Neural progenitor cell (in vitro differentiated cells): ENCODE results near the gene CDC42EP5. TPM values are rescaled to one million over a fixed set of nuclear protein-coding genes. Genes with fewer than 3 reads are reported as not detected.
"Not testable (repeated sequence)": the region's sequence is repeated elsewhere in the genome, so short reads cannot be mapped to it uniquely, and the experiment has no call there.

ENCODE experiments used
- DNase-seq: peaks from one replicate; pipeline ENCODE4 v3.0.0-alpha.2; 2016; ENCODE audit warnings: low spot score
- H2AFZ ChIP-seq: fragments of 200-600 bp; sonication (generic); replicated peaks from 2 replicates; pipeline ENCODE4 v1.6.1; 2016; ENCODE audit warnings: antibody characterized with exemption
- H3F3A ChIP-seq: fragments of 200-600 bp; sonication (generic); 2 replicates; pipeline ENCODE4 v1.6.1; 2016; ENCODE audit warnings: antibody characterized with exemption, low read depth
- H3K27ac ChIP-seq: fragments of 200-600 bp; sonication (generic); 2 replicates; pipeline ENCODE4 v1.5.1; 2016; ENCODE audit warnings: mild to moderate bottlenecking
- H3K27me3 ChIP-seq: fragments of 200-600 bp; sonication (generic); 2 replicates; pipeline ENCODE4 v1.6.1; 2016; ENCODE audit warnings: mild to moderate bottlenecking, moderate library complexity
- H3K36me3 ChIP-seq: fragments of 200-600 bp; sonication (generic); 2 replicates; pipeline ENCODE4 v1.5.1; 2016
- H3K4me1 ChIP-seq: fragments of 200-600 bp; sonication (generic); 2 replicates; pipeline ENCODE4 v1.6.1; 2016; ENCODE audit warnings: mixed run types
- H3K4me2 ChIP-seq: fragments of 200-600 bp; sonication (generic); 2 replicates; pipeline ENCODE4 v1.6.1; 2016
- H3K4me3 ChIP-seq: fragments of 200-600 bp; sonication (generic); 2 replicates; pipeline ENCODE4 v1.5.1; 2016
- H3K79me2 ChIP-seq: fragments of 200-600 bp; sonication (generic); 2 replicates; pipeline ENCODE4 v1.6.1; 2016; ENCODE audit warnings: low read depth
- H3K9ac ChIP-seq: fragments of 200-600 bp; sonication (generic); 2 replicates; pipeline ENCODE4 v1.6.1; 2016
- H3K9me3 ChIP-seq: fragments of 200-600 bp; sonication (generic); 2 replicates; pipeline ENCODE4 v1.5.1; 2016; ENCODE audit warnings: low read depth
- H4K20me1 ChIP-seq: fragments of 200-600 bp; sonication (generic); 2 replicates; pipeline ENCODE4 v1.6.1; 2016; ENCODE audit warnings: low read depth
- H3K27ac Mint-ChIP-seq: 3 replicates; pipeline ENCODE4 v1.8.0; 2021; ENCODE audit warnings: mixed read lengths
- H3K27me3 Mint-ChIP-seq: 2 replicates; pipeline ENCODE4 v1.8.0; 2022; ENCODE audit warnings: low read depth, mild to moderate bottlenecking, inconsistent platforms, moderate library complexity, mixed read lengths; ENCODE audit not compliant: insufficient read depth
- H3K36me3 Mint-ChIP-seq: 3 replicates; pipeline ENCODE4 v1.8.0; 2021; ENCODE audit warnings: mixed read lengths
- H3K4me1 Mint-ChIP-seq: 3 replicates; pipeline ENCODE4 v1.8.0; 2021; ENCODE audit warnings: mixed read lengths
- H3K4me3 Mint-ChIP-seq: 3 replicates; pipeline ENCODE4 v1.8.0; 2021; ENCODE audit warnings: mild to moderate bottlenecking, moderate library complexity, mixed read lengths
- H3K9me3 Mint-ChIP-seq: 3 replicates; pipeline ENCODE4 v1.8.0; 2020; ENCODE audit warnings: mixed read lengths
- EZH2 ChIP-seq: fragments of 200-600 bp; sonication (generic); IDR thresholded peaks from 2 replicates; pipeline ENCODE4 v1.6.1; 2017; ENCODE audit warnings: antibody characterized with exemption, mild to moderate bottlenecking, moderate library complexity
- EZH2phosphoT487 ChIP-seq: fragments of 200-600 bp; sonication (generic); IDR thresholded peaks from 2 replicates; pipeline ENCODE4 v1.6.1; 2017; ENCODE audit warnings: antibody characterized with exemption
- total RNA-seq: library from RNA; depleted of rRNA; stranded (reverse); fragments of >200 nt; gene quantifications from 2 replicates; pipeline ENCODE4 v1.2.3, GENCODE V29; 2015; ENCODE audit warnings: low replicate concordance
- TF ChIP-seq, protein P1 (sequence below): fragments of 200-600 bp; sonication (generic); IDR thresholded peaks from 2 replicates; pipeline ENCODE4 v1.5.1; 2017; ENCODE audit warnings: antibody characterized with exemption, mild to moderate bottlenecking

The CDC42EP5 gene
- total RNA-seq, 1 donor from 2014 or later, result not detected

DNA sequence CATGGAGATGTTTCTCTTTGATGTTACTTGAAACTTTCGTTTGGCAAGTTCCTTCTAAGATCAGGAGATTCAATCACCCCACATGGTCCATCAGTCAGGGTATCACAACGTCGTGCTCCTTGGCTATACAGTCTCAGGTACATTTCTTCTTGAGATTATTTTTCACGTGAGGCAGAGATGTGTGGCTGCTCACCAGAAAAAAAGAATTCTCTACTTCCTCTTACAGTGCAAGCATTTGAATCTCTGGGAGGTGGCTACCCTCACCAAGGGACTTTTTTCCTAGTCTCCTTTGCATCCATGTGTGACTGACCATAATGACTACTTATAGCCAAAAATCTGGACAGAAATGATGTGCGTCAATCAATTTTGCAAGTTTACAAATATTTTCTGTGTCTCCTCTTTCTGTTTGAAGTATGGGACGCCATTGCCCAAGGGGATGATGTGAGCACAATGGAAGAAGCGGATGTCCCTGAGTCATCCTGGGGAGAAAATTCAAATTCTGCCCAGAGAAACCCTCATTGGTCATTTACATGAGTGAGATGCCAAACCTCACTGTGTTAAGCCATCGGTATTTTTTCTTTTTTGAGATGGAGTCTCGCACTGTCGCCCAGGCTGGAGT is 21.0 kb upstream of the CDC42EP5 start:
- H3K9me3 ChIP-seq, result no peaks in the 10 kb centered on the region
- no peak overlapping the region for H3K9ac ChIP-seq
- peaks cover 3% of the 10 kb centered on the region for H3K9me3 Mint-ChIP-seq
- no peaks in the 10 kb centered on the region for H3K4me1 ChIP-seq
- no peaks in the 10 kb centered on the region for H3K36me3 ChIP-seq
- H3F3A ChIP-seq, result no peaks in the 10 kb centered on the region
- no peaks in the 10 kb centered on the region for H3K27me3 ChIP-seq
- no peak overlapping the region for H3K27ac Mint-ChIP-seq
- H3K4me3 ChIP-seq, result no peak overlapping the region
- no peaks in the 10 kb centered on the region for H3K36me3 Mint-ChIP-seq
- no peak overlapping the region for H3K27ac ChIP-seq
- TF ChIP-seq, protein P1, sequence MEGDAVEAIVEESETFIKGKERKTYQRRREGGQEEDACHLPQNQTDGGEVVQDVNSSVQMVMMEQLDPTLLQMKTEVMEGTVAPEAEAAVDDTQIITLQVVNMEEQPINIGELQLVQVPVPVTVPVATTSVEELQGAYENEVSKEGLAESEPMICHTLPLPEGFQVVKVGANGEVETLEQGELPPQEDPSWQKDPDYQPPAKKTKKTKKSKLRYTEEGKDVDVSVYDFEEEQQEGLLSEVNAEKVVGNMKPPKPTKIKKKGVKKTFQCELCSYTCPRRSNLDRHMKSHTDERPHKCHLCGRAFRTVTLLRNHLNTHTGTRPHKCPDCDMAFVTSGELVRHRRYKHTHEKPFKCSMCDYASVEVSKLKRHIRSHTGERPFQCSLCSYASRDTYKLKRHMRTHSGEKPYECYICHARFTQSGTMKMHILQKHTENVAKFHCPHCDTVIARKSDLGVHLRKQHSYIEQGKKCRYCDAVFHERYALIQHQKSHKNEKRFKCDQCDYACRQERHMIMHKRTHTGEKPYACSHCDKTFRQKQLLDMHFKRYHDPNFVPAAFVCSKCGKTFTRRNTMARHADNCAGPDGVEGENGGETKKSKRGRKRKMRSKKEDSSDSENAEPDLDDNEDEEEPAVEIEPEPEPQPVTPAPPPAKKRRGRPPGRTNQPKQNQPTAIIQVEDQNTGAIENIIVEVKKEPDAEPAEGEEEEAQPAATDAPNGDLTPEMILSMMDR, result no peak
- TF ChIP-seq EZH2phosphoT487 (no peak), EZH2 (no peak)
- H2AFZ ChIP-seq, result no peak overlapping the region
- DNase-seq, result no peak
- H3K4me3 Mint-ChIP-seq, result no peak overlapping the region
- no peak overlapping the region for H3K4me2 ChIP-seq
- H3K4me1 Mint-ChIP-seq, result no peaks in the 10 kb centered on the region
- no peaks in the 10 kb centered on the region for H3K79me2 ChIP-seq
- H3K27me3 Mint-ChIP-seq, result peaks cover 14% of the 10 kb centered on the region
- no peaks in the 10 kb centered on the region for H4K20me1 ChIP-seq

DNA sequence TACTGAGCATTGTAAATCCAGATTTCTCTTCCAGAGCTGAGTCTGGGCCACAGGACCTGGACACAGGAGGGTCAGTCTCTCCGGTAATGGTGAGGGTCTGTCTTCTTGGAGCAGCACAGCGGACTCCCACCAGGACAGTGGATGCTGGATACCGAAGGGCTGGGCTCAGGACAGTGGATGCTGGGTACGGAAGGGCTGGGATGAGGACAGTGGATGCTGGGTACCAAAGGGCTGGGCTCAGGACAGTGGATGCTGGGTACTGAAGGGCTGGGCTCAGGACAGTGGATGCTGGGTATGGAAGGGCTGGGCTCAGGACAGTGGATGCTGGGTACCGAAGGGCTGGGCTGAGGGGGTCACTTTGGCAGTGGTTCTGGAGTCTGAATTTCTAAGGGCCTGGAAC is 20.0 kb upstream of the CDC42EP5 start:
- not testable (repeated sequence) for H3K4me3 ChIP-seq, H4K20me1 ChIP-seq, H3K4me1 ChIP-seq, H3K27me3 ChIP-seq, H3K36me3 Mint-ChIP-seq, H3K9me3 ChIP-seq, H3K4me1 Mint-ChIP-seq, H2AFZ ChIP-seq, H3F3A ChIP-seq, H3K4me2 ChIP-seq, H3K27ac Mint-ChIP-seq, H3K9ac ChIP-seq, H3K9me3 Mint-ChIP-seq, H3K4me3 Mint-ChIP-seq, H3K79me2 ChIP-seq, DNase-seq, H3K27ac ChIP-seq, H3K36me3 ChIP-seq
- H3K27me3 Mint-ChIP-seq, result peaks cover 14% of the 10 kb centered on the region

DNA sequence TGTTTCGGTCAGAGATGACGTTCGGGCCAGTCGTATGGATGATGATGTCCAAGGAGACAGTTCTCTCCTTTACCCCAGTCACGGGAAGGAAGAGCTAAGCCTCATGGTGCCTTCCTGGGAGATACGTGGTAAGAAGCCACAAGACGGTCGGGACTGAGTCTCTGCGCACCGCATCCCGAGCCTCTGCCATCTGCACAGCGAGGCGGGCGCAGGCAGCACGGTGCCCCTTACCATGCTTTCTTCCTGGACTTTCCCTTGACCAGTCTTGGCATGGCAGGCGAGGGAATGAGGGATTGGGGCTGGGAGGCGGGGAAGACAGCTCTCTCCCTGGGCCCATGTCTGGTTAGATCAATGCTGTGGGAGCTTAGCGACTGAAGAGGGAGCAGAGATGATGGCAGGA is 19.5 kb upstream of the CDC42EP5 start:
- no peak overlapping the region for H3K9ac ChIP-seq
- H4K20me1 ChIP-seq, result no peaks in the 10 kb centered on the region
- H3K4me1 ChIP-seq, result no peaks in the 10 kb centered on the region
- no peaks in the 10 kb centered on the region for H3K27me3 ChIP-seq
- no peaks in the 10 kb centered on the region for H3K9me3 ChIP-seq
- Mint-ChIP-seq H3K36me3 (no peaks in the 10 kb centered on the region), H3K4me1 (no peaks in the 10 kb centered on the region), H3K9me3 (peaks cover 3% of the 10 kb centered on the region), H3K27ac (no peak overlapping the region), H3K4me3 (no peak overlapping the region), H3K27me3 (peaks cover 14% of the 10 kb centered on the region)
- no peaks in the 10 kb centered on the region for H3K79me2 ChIP-seq
- no peak overlapping the region for H3K4me2 ChIP-seq
- no peak overlapping the region for H2AFZ ChIP-seq
- no peaks in the 10 kb centered on the region for H3K36me3 ChIP-seq
- H3K27ac ChIP-seq, result no peak overlapping the region
- no peak overlapping the region for H3K4me3 ChIP-seq
- TF ChIP-seq EZH2phosphoT487 (no peak), EZH2 (no peak)
- TF ChIP-seq, protein P1, result no peak
- no peak for DNase-seq
- H3F3A ChIP-seq, result no peaks in the 10 kb centered on the region

DNA sequence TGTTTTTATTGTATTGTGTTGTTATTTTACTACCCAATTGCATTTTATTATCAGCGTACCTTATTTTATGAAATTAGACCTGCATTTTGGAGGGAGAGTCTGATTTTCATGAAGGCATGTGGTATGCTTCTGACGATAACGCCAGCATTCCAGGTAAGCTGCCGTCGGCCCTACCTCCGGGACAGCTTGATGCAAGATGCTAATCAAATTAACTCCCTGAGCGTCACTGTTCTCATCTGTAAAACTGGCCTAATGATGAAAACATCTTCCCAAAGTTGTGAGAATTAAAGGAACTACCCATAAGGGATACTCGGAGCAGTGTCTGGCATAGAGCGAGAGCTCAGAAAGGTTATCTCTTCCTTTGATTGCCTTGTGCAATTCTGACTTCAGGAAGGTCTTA is 16.7 kb upstream of the CDC42EP5 start:
- H3K4me1 ChIP-seq, result no peaks in the 10 kb centered on the region
- H3K9me3 ChIP-seq, result no peaks in the 10 kb centered on the region
- Mint-ChIP-seq H3K27me3 (peaks cover 17% of the 10 kb centered on the region), H3K36me3 (no peaks in the 10 kb centered on the region), H3K9me3 (peaks cover 3% of the 10 kb centered on the region), H3K27ac (no peak overlapping the region), H3K4me3 (no peak overlapping the region), H3K4me1 (no peaks in the 10 kb centered on the region)
- H3K27ac ChIP-seq, result no peak overlapping the region
- no peaks in the 10 kb centered on the region for H3F3A ChIP-seq
- H3K79me2 ChIP-seq, result no peaks in the 10 kb centered on the region
- no peaks in the 10 kb centered on the region for H3K36me3 ChIP-seq
- DNase-seq, result no peak
- no peak overlapping the region for H3K4me3 ChIP-seq
- H2AFZ ChIP-seq, result no peak overlapping the region
- no peaks in the 10 kb centered on the region for H3K27me3 ChIP-seq
- TF ChIP-seq, protein P1, result no peak
- no peak for TF ChIP-seq EZH2phosphoT487
- H3K4me2 ChIP-seq, result no peak overlapping the region
- H4K20me1 ChIP-seq, result no peaks in the 10 kb centered on the region
- no peak overlapping the region for H3K9ac ChIP-seq
